HG02884 (cell line): ENCODE measurements around the gene NAA80.
"Not testable (repeated sequence)": the region's sequence is repeated elsewhere in the genome, so short reads cannot be mapped to it uniquely, and the experiment has no call there.

Experiments used
- ATAC-seq: cut with Tn5 transposase; IDR thresholded peaks from one replicate; pipeline ENCODE4 v1.9.1; 2021; ENCODE audit warnings: mild to moderate bottlenecking, moderate library complexity; ENCODE audit not compliant: unreplicated experiment

The NAA80 gene

DNA sequence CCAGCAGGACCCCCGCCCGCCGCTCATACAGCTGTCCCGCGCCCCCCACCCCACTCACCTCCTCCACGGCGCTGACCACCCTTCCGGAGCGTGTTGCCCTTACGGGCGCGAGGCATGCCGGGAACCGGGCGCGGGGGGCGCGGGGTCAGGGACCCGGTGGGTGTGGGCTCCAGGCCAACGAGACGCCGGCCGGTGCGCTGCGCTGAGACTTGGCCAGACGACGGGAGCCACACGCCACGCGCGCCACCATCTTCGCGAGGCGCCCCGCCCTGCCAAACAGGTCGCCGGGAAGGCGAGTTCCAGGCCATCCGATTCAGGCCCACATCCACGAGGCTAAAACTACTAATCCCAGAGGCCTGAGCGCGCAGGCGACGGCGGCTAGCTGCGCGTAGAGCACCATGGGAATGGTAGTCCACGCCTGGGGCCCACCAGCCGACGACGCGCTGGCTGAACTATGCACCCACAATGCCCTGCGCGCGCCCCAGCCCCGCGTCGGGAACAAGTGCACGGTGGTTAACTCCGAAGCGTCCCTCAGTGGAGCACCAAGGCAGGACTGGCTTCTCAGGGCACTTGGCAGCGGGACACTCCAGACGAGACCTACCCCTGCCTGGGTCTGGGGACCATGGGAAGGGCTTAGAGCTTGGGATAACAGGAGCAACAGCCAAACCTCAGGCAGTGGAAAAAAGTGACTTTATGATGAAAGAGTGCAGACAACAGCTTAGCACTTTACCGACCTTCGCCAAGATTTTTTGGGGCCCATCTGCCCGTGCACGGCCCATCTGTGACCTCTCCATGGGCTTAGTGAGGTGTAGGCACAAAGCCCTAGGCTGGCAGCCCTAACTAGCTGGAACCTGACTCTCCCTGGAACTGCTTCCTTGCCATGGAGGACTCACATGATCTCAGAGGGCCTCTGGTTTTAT lies 6.8 kb downstream of the NAA80 start, which contains the start of gene IFRD2:
Gene IFRD2, minus strand, starts transcription at position 271 of the 920 bp plus-strand sequence. Its CDS starts 155 bp downstream, at position 116.
- ATAC-seq, result peak; percentile 95

DNA sequence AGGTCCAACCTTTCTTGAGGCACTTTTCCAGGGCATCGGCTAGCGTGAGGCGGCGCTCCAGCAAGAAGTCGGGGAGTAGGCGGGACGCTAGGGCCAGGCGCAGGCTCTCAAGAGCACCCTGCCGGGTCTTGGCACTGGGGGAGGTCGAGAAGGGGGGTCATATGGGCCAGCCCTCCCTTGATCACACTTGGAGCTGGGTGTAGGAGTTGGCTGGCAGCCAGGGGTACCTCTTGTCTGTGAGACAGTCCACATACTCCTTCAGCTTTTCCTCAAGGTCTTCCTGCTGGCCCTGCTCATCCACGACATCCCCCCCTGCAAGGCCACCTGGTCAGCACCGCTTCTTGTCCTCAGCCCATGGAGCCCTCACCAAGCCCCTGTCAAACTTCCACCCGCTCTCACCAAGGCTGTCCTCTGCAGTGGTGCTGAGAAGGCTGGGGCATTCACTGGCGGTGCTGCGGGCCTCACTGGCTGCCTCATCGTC lies 9.0 kb downstream of the NAA80 start:
- ATAC-seq, result no peak

DNA sequence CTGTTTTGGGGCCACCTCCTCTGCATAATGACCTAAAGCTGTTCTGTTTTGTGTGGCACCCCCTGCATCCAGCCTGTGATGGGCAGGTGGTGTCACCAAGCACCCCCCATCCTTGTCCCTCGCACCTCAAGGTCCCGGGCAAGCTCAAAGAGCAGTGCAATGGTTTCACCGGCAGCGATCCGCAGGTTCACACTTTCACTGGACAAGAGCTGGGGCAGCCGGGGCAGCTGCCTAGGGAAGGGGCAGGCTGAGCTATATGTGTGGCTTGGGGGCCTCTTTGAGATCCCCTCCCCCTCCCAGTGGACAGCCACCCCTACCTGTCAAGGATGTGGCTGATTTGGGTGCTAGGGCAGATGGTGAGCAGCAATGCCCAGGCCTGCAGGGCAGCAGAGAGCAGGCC lies 10.1 kb downstream of the NAA80 start:
- ATAC-seq, result no peak

DNA sequence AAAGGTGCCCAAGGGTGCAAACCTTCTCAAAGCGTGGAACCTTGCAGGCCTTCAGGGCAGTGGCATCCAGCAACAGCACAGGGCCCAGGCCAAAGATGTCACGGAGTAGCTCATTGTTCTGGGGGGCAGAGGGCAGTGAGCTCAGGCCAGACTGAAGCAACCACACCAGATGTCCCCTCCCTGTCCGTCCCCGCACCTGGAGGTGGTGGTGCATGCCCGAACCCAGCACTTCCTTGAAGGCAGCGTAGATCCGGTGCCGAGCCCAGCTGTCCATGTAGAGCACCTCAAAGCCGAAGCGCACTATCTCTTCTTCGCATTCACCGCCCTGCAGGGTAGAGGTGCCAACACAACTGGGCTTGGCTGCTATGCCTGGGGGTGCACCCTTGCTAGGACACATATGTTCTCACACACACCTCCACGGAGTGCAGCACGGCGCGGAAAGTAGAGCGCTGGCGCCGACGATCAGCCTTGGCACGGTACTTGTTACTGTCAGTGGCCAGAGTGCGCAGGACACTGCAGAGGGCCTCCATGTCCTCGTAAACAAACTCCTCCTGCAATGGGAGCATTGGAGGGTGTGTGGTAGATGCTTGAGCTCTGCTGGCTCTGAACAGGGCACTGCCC lies 10.7 kb downstream of the NAA80 start:
- ATAC-seq, result no peak

DNA sequence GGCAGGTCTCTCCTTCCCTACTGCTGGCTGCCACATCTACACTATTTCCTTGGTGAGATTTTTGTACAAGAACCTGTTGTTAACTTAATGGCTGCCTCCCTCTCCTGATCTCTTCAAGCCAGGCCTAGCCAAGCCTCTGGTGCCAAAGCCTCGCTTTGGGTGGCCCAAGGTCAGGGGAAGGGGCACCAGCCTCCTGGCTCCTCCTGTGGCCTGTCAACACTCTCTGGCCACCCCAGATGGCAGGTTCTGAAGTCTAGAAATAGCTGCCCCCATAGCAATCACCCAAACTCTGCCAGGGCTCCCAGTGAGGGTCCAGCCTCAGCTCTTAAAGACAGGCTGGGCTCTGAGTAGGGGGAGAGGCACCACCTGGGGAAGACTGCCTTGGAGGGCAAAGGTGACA lies 11.9 kb downstream of the NAA80 start:
- no peak for ATAC-seq

DNA sequence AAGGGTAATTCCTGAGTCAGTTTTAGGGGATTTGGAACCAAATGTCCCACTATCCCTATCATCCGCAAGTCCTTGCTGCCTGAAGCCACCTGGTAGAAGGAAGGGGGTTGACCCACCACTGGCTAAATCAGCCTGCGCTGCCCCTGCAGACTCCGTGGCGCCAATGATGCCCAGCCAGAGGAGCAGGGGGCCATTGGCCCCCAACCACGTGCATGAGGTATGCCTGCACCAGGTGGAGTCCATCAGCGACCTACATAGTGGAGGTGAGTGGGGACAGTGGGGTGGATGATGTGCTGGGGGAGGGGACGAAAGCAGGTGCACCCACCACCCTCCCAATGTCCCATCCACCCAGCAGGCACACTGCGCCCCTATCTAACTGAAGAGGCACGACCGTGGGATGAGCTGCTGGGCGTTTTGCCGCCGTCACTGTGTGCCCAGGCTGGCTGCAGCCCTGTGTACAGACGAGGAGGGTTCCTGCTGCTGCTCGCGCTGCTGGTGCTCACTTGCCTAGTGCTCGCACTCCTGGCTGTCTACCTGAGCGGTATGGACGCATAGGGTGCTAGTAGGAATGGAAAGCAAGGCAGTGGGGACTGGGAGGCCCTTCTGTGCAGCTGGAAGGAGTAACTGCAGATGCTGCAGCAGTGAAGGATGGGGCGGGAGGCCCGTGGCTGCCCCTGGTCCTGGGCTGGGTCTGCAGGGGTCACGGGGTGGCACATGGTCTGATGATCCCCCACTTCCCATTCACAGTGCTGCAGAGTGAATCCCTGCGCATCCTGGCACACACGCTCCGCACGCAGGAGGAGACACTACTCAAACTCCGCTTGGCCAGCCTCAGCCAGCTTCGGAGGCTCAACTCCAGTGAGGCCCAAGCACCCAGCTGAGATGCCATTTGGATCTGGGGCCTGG lies 12.6 kb downstream of the NAA80 start:
- ATAC-seq, result no peak

DNA sequence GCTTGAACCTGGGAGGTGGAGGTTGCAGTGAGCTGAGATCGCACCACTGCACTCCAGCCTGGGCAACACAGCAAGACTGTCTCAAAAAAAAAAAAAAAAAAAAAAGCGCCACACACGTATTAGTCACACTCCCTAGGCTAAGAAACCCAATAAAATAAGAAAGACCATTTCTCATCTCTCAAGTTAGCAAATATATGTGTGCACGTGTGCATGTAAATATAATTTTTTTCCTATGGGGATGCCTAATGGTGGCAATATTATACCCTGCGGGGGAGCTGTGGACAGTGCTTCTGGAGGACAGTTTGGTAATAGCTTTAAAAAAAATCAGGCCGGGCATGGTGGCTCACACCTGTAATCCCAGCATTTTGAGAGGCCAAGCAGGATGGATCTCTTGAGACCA lies 15.1 kb downstream of the NAA80 start:
- not testable (repeated sequence) for ATAC-seq

DNA sequence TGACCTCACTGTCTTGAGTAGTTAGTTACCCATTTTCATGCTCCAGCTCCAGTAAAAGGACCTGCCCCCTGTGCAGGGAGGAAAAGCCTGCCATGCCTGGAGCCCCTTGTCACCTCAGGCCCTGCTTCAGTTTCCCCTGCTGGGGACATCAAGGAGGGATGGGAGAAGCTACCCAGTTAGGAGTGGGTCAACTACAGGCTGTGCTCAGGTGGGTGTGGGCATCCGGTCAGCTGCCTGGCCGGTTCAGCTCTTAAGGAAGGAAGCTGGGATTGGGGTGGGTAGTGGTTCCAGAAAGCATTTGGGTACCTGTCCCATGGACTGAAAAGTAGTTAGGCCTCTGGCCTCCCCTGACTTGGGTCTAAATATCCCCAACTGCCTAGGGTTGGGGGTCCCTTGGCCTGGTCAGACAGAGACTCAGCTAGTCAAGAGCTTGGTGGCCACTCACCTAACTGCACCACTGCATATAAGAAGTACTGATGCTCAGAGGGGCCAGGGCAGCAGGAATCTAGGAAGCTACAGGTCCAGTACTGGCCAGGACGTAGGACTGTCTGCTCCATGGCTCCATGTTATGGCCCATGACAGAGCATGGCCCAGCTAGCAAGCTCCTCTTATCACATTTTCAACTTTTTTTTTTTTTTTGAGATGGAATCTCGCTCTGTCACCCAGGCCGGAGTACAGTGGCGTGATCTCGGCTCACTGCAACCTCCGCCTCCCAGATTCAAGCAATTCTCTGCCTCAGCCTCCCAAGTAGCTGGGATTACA lies 19.8 kb downstream of the NAA80 start:
- no peak for ATAC-seq

DNA sequence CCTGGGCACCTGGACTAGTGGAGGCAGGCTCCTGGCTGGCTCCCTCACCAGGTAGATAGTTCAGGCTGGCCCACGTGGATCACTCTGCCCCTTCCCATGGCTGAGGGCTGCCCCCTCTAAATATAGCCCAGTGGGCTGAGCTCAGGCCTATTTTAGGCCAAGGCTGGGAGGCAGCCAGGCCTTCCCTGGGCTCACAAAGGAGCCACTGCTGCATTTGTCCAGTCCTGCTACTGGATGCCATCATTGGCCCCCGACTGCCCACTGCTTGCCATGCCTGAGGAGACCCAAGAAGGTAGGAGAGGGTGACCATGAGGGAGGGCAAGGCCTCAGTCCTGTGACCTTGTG lies 20.4 kb downstream of the NAA80 start, which contains the start of gene LSMEM2:
Gene LSMEM2, plus strand, starts transcription at position 208 of the 345 bp plus-strand sequence. Its CDS starts 27 bp downstream, at position 235.
- ATAC-seq, result no peak

DNA sequence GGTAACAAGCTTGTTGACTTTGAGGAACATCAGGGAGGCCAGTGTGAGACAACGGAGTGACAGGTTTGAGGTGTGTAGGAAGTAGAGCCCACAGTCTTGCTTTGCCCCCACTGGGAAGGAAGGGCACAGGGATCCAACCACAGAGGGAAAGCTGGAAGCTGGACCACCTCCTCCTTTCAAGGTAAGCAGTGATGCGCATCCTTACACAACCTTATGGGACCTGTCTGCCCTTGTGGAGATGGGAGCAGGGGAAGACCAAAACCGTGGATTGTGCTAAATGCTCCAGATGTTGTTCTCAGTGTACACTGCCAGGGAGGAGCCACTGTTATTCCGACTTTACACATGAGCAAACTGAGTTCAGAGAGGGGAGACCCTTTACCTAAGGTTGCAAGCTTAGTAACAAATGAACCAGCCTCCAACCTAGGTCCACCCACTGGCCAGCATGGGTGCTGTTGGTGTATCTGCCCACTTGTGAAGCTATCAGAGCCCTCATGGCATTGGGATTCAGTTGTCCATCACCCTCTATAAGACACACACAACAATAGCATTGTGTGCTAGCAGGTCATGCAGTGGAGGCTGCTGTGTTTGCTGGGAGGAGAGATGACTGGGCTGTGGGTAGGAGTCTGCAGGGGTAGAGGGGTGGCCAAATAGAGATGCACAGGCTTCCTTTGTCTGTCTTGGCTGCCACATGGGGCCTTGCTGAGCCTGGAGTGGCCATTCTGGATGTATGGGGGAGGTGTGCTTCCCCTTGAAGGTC lies 20.9 kb downstream of the NAA80 start:
- no peak for ATAC-seq

DNA sequence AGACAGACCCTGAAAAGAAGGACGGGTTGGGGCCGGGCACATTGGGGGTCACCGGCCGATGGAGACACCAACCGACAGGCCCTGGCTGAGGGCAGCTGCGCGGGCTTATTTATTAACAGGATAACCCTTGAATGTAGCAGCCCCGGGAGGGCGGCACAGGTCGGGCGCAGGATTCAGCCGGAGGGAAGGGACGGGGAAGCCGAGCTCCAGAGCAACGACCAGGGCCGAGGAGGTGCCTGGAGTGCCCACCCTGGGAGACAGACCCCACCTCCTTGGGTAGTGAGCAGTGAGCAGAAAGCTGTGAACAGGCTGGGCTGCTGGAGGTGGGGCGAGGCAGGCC lies 22.5 kb downstream of the NAA80 start:
- ATAC-seq, result no peak

DNA sequence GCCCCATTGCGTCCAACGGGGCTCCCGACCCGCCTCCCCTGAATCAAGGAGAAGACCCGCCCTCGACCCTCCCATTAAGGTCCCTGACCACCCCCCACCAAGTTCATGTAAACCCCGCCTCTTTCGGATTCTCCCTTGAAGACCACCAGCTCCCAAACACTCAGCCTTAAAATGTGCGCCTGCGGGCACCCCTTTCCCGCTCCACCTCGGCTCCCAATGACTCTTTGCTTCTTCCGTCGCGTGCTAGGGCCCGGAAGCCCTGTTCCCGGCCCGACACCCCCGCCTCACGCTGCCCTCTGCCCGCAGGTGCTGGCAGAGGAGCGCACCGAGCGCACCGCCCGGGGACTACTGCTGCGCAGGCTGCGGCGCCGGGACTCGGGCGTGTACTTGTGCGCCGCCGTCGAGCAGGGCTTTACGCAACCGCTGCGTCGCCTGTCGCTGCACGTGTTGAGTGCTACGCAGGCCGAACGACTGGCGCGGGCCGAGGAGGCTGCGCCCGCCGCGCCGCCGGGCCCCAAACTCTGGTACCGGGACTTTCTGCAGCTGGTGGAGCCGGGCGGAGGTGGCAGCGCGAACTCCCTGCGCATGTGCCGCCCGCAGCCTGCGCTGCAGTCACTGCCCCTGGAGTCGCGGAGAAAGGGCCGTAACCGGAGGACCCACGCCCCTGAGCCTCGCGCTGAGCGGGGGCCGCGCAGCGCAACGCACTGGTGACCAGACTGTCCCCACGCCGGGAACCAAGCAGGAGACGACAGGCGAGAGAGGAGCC lies 23.0 kb downstream of the NAA80 start:
- ATAC-seq, result no peak

DNA sequence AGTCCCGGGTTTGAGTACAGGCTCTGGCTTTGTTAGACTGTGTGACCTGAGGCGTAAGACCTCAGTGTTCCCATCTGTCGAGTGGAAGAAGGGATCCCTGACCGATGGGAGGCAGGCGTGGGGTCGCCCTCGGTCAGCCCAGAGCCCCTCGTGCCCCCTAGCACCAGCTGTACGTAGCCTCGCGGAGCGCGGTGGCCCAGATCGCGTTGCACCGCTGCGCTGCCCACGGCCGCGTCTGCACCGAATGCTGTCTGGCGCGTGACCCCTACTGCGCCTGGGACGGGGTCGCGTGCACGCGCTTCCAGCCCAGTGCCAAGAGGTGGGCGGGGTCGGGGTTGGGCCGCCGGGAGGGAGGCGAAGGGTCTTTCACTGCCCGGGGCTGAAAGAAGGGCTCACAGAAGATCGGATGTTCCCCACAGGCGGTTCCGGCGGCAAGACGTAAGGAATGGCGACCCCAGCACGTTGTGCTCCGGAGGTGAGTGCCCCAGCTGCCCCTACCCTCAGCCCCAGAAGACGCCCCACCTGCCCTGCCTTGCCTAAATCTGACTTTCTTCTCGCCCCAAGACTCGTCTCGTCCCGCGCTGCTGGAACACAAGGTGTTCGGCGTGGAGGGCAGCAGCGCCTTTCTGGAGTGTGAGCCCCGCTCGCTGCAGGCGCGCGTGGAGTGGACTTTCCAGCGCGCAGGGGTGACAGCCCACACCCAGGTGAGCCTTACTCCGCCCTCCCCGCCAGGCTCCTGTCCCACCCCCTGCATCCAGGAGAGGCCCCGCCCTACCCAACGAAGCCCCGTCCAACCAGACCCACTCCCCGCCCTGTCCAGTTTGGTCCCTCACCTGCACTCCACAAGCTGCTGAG lies 23.8 kb downstream of the NAA80 start:
- no peak for ATAC-seq

DNA sequence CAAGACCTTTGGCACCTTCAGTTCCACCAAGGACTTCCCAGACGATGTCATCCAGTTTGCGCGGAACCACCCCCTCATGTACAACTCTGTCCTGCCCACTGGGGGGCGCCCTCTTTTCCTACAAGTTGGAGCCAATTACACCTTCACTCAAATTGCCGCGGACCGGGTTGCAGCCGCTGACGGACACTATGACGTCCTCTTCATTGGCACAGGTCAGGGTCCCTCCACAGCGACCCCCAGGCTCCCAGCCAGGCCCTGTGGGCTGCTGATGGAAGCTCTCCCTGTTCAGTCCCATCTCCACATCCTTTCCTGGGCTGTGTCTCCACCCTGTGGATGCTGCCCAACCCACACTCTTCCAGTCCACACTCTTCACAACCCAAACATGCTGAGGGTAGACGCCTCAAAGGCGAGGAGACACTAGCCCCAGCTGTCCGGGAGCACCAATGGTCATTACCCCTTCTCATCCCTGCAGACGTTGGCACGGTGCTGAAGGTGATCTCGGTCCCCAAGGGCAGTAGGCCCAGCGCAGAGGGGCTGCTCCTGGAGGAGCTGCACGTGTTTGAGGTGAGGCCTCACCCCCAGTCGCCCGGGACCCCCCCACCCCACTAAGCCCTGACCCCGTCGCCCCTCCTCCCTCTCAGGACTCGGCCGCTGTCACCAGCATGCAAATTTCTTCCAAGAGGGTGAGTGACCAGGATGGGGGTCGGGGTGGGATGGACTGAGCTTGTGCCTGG lies 24.7 kb downstream of the NAA80 start:
- no peak for ATAC-seq

DNA sequence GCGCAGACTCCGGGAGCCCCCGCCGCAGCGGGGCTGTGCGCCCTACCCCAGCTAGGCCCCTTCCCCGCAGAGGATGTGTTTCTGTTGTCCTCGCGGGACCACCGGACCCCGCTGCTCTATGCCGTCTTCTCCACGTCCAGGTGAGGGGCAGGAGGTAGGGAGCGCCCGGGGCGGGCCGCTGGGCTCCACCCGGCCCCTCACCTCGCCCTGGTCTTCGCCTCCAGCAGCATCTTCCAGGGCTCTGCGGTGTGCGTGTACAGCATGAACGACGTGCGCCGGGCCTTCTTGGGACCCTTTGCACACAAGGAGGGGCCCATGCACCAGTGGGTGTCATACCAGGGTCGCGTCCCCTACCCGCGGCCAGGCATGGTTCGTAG lies 25.5 kb downstream of the NAA80 start:
- no peak for ATAC-seq

DNA sequence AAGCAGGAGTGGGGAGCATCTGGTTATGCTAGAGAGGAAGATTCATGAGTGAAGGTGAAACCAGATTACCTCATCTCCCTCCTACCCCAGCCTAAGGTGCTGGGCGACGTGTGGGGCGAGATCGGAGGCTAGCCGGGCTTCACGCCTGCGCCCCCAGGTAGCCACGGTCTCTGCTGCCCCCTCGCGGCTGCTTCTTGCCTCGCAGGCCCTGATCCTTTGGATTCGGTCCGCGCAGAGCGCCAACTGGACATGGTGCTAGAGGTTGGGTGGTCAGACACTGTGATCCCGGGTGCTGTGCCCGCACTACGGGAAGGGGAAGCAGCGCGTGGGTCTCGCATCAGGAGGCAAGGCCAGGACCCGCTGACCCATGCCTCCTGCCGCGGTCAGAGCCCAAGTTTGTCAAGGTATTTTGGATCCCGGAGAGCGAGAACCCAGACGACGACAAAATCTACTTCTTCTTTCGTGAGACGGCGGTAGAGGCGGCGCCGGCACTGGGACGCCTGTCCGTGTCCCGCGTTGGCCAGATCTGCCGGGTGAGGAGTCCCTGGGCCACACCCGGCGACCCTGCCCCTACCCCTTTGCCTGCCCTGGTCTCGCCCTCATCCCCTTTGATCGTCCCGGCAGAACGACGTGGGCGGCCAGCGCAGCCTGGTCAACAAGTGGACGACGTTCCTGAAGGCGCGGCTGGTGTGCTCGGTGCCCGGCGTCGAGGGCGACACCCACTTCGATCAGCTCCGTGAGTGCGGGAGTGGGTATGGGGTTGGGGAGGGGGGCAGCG lies 26.1 kb downstream of the NAA80 start:
- ATAC-seq, result peak; percentile 87

DNA sequence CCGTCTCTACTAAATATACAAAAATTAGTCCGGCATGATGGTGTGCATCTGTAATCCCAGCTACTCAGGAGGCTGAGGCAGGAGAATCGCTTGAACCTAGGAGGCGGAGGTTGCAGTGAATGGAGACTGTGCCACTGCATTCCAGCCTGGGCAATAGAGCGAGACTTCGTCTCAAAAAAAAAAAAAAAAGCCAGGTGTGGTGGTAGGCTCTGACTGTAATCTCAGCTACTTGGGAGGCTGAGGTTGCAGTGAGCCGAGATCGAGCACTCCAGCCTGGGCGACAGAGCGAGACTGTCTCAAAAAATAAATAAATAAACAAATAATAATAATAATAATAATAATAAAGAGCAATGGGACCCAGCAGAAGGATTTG lies 26.7 kb downstream of the NAA80 start:
- ATAC-seq, result not testable (repeated sequence)
